ENCODE measurements around the gene ZC2HC1C.

DNA sequence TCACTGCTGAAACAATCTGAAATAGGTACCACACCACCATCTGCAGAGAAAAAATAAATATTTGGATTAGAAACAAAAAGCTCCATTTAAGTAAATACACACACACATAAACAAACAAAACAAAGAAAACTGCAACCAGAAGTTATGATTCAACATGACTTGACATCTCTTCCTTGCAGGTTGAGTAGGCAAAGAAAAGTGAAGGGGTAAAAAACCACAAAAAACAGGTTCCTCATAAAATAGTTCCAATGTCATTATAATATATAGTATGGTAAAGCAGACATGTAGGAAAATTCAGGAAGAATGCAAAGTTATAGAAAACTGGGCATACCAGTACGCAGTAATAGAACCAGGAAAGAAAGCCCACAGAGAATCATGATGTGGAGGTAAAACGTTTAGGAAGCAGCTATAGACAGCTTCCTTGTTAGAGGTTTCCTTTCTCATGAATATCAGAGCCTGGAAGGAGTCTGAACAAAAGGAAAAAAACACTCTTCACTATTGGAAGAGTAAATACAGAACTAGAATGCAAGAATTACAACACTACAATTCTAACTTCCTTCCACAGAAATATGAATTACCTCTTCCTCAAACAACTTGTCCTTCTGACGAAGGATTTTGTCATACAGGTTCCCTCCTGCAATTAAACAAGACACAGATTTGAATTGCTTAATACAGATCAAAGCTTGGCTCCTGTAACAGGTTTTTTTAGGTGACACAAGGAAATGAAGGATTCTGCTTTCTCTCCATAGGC is 51.3 kb downstream of the ZC2HC1C start:
- TF ChIP-seq SP2 (IDR thresholded peaks at IDR 0.05; ENCODE audit: extremely low read depth, low read depth, low read length, poor library complexity, severe bottlenecking) (no peak), RFX5 (IDR thresholded peaks at IDR 0.05; ENCODE audit: low read depth, low read length) (no peak), POLR2A (conservative IDR thresholded peaks at IDR 0.05) (no peak), HDAC6 (IDR thresholded peaks at IDR 0.05; ENCODE audit: low read depth, low read length) (no peak), ZNF274 (IDR thresholded peaks at IDR 0.05; ENCODE audit: borderline replicate concordance, low read depth, low read length) (no peak), SMAD3 (CRISPR knock-in tag; conservative IDR thresholded peaks at IDR 0.05) (no peak), GABPA (tag; conservative IDR thresholded peaks at IDR 0.05; ENCODE audit: low read depth) (no peak), SMARCC2 (IDR thresholded peaks at IDR 0.05; ENCODE audit: low read depth) (no peak)
- TF ChIP-seq, protein P1, sequence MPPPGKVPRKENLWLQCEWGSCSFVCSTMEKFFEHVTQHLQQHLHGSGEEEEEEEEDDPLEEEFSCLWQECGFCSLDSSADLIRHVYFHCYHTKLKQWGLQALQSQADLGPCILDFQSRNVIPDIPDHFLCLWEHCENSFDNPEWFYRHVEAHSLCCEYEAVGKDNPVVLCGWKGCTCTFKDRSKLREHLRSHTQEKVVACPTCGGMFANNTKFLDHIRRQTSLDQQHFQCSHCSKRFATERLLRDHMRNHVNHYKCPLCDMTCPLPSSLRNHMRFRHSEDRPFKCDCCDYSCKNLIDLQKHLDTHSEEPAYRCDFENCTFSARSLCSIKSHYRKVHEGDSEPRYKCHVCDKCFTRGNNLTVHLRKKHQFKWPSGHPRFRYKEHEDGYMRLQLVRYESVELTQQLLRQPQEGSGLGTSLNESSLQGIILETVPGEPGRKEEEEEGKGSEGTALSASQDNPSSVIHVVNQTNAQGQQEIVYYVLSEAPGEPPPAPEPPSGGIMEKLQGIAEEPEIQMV (tag; conservative IDR thresholded peaks at IDR 0.05; ENCODE audit: low read depth), result no peak
- TF ChIP-seq, protein P2, sequence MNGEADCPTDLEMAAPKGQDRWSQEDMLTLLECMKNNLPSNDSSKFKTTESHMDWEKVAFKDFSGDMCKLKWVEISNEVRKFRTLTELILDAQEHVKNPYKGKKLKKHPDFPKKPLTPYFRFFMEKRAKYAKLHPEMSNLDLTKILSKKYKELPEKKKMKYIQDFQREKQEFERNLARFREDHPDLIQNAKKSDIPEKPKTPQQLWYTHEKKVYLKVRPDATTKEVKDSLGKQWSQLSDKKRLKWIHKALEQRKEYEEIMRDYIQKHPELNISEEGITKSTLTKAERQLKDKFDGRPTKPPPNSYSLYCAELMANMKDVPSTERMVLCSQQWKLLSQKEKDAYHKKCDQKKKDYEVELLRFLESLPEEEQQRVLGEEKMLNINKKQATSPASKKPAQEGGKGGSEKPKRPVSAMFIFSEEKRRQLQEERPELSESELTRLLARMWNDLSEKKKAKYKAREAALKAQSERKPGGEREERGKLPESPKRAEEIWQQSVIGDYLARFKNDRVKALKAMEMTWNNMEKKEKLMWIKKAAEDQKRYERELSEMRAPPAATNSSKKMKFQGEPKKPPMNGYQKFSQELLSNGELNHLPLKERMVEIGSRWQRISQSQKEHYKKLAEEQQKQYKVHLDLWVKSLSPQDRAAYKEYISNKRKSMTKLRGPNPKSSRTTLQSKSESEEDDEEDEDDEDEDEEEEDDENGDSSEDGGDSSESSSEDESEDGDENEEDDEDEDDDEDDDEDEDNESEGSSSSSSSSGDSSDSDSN (IDR thresholded peaks at IDR 0.05; ENCODE audit: borderline replicate concordance in 1 of 2, low read depth in 2 of 2, low read length in 2 of 2), result no peak
- TF ChIP-seq, protein P3, sequence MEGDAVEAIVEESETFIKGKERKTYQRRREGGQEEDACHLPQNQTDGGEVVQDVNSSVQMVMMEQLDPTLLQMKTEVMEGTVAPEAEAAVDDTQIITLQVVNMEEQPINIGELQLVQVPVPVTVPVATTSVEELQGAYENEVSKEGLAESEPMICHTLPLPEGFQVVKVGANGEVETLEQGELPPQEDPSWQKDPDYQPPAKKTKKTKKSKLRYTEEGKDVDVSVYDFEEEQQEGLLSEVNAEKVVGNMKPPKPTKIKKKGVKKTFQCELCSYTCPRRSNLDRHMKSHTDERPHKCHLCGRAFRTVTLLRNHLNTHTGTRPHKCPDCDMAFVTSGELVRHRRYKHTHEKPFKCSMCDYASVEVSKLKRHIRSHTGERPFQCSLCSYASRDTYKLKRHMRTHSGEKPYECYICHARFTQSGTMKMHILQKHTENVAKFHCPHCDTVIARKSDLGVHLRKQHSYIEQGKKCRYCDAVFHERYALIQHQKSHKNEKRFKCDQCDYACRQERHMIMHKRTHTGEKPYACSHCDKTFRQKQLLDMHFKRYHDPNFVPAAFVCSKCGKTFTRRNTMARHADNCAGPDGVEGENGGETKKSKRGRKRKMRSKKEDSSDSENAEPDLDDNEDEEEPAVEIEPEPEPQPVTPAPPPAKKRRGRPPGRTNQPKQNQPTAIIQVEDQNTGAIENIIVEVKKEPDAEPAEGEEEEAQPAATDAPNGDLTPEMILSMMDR (IDR thresholded peaks at IDR 0.05 in 2 of 3, conservative IDR thresholded peaks at IDR 0.05 in 1 of 3; ENCODE audit: insufficient read depth in 2 of 3, low read depth in 1 of 3, low read length in 3 of 3), result no peak

Data from K562 (cell line).